ENCODE measurements around the gene PLXNA4.

PLXNA4 gene

DNA sequence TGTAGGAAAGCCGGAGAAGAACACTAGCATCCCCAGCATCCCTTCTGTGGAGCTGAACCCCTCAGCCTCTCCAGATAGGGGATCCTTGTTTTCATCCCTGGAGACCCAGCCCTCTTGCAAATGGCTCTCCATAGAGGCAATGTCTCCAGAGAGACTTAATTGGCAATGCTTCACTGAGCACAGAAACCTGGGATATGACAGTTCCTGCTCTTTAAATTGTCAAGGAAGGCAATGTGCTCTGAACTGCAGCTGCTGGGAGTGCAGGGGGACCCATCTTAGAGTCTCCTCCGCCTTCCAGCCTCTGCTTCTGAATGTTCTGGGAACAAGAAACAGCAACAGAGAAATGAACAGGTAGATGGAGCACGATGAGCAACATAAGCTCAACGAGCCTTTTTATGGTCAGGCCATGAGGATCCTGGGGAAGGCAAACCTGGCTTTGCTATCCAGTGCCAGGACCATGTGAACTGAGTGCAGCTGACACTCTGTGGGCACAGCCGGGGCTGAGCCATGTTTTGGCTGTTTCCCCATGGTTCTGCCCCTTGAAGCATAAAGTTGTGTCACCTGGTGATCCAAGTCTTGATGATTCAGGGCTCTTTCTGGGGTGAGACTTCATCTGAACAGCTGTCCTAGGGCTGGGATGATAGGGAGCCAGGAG, 481.0 kb downstream of the PLXNA4 start (continued):
- TF ChIP-seq, protein P1, sequence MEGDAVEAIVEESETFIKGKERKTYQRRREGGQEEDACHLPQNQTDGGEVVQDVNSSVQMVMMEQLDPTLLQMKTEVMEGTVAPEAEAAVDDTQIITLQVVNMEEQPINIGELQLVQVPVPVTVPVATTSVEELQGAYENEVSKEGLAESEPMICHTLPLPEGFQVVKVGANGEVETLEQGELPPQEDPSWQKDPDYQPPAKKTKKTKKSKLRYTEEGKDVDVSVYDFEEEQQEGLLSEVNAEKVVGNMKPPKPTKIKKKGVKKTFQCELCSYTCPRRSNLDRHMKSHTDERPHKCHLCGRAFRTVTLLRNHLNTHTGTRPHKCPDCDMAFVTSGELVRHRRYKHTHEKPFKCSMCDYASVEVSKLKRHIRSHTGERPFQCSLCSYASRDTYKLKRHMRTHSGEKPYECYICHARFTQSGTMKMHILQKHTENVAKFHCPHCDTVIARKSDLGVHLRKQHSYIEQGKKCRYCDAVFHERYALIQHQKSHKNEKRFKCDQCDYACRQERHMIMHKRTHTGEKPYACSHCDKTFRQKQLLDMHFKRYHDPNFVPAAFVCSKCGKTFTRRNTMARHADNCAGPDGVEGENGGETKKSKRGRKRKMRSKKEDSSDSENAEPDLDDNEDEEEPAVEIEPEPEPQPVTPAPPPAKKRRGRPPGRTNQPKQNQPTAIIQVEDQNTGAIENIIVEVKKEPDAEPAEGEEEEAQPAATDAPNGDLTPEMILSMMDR (tag by site-specific recombination; IDR thresholded peaks at IDR 0.05) = no peak
- TF ChIP-seq, protein P2, sequence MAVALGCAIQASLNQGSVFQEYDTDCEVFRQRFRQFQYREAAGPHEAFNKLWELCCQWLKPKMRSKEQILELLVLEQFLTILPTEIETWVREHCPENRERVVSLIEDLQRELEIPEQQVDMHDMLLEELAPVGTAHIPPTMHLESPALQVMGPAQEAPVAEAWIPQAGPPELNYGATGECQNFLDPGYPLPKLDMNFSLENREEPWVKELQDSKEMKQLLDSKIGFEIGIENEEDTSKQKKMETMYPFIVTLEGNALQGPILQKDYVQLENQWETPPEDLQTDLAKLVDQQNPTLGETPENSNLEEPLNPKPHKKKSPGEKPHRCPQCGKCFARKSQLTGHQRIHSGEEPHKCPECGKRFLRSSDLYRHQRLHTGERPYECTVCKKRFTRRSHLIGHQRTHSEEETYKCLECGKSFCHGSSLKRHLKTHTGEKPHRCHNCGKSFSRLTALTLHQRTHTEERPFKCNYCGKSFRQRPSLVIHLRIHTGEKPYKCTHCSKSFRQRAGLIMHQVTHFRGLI (tag by site-specific recombination; IDR thresholded peaks at IDR 0.05) = no peak
- TF ChIP-seq ZNF560 (tag by site-specific recombination; IDR thresholded peaks at IDR 0.05; ENCODE audit: borderline replicate concordance) (no peak), ZNF768 (tag by site-specific recombination; IDR thresholded peaks at IDR 0.05) (no peak), ZNF37A (tag by site-specific recombination; IDR thresholded peaks at IDR 0.05) (no peak)

DNA sequence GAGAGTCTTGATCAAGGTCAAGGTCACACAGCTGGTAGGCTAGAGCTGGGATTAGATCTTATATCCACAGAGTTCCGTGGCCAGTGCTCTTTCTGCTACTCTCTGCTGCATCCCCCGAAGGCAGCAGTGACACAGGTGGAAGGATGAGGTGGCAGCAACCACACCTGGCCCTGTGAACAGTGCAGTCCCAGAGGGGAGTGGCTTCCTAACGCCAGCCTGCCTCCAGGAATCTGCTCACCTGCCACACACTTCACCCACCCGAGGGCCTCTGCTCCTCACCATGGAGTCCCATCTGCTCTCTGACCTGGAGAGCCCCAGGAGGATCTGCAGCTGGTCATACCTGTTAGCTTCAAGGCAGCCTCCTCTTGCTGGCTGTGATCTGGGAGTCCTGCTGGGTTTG, 484.2 kb downstream of the PLXNA4 start:
- Histone ChIP-seq H3K27ac (ENCODE audit: extremely low read depth, low read depth, low read length) (no peak overlapping the region), H3K9me3 (ENCODE audit: control insufficient read depth, insufficient read depth, low read depth, low read length) (no peaks in the 10 kb centered on the region), H3K36me3 (ENCODE audit: control insufficient read depth in 2 of 2, insufficient read depth in 1 of 2, low read length in 2 of 2) (no peaks in the 10 kb centered on the region), H3K4me3 (ENCODE audit: low read depth, low read length) (no peak overlapping the region), H3K4me1 (ENCODE audit: control insufficient read depth, insufficient read depth, low read length) (no peaks in the 10 kb centered on the region)
- ChIA-PET POLR2A (no interaction called here), CTCF (interaction anchor here (0.6 to 0.7 kb wide), 2 partner anchors 393 to 1782 kb away, joined by 3 read pairs; no protein-coding TSS in a partner anchor)
- no peak for TF ChIP-seq MZF1 (tag by site-specific recombination; IDR thresholded peaks at IDR 0.05; ENCODE audit: borderline replicate concordance)
- no peak for TF ChIP-seq ZNF155 (tag by site-specific recombination; IDR thresholded peaks at IDR 0.05)
- TF ChIP-seq ZNF544 (tag by site-specific recombination; IDR thresholded peaks at IDR 0.05) = no peak
- no peak for TF ChIP-seq ZNF596 (tag by site-specific recombination; IDR thresholded peaks at IDR 0.05)
- no peak for TF ChIP-seq ZXDB (tag by site-specific recombination; IDR thresholded peaks at IDR 0.05)
- TF ChIP-seq, protein P1 (tag by site-specific recombination; IDR thresholded peaks at IDR 0.05) = no peak
- no peak for TF ChIP-seq BCL11B (tag by site-specific recombination; IDR thresholded peaks at IDR 0.05; ENCODE audit: low read depth)
- no peak for TF ChIP-seq ZNF157 (tag by site-specific recombination; IDR thresholded peaks at IDR 0.05)
- no peak for TF ChIP-seq WT1 (tag by site-specific recombination; IDR thresholded peaks at IDR 0.05)
- TF ChIP-seq TRIM28 (IDR thresholded peaks at IDR 0.05; ENCODE audit: borderline replicate concordance, low read length) = no peak
- no peak for TF ChIP-seq ZNF707 (tag by site-specific recombination; IDR thresholded peaks at IDR 0.05)
- TF ChIP-seq, protein P3, sequence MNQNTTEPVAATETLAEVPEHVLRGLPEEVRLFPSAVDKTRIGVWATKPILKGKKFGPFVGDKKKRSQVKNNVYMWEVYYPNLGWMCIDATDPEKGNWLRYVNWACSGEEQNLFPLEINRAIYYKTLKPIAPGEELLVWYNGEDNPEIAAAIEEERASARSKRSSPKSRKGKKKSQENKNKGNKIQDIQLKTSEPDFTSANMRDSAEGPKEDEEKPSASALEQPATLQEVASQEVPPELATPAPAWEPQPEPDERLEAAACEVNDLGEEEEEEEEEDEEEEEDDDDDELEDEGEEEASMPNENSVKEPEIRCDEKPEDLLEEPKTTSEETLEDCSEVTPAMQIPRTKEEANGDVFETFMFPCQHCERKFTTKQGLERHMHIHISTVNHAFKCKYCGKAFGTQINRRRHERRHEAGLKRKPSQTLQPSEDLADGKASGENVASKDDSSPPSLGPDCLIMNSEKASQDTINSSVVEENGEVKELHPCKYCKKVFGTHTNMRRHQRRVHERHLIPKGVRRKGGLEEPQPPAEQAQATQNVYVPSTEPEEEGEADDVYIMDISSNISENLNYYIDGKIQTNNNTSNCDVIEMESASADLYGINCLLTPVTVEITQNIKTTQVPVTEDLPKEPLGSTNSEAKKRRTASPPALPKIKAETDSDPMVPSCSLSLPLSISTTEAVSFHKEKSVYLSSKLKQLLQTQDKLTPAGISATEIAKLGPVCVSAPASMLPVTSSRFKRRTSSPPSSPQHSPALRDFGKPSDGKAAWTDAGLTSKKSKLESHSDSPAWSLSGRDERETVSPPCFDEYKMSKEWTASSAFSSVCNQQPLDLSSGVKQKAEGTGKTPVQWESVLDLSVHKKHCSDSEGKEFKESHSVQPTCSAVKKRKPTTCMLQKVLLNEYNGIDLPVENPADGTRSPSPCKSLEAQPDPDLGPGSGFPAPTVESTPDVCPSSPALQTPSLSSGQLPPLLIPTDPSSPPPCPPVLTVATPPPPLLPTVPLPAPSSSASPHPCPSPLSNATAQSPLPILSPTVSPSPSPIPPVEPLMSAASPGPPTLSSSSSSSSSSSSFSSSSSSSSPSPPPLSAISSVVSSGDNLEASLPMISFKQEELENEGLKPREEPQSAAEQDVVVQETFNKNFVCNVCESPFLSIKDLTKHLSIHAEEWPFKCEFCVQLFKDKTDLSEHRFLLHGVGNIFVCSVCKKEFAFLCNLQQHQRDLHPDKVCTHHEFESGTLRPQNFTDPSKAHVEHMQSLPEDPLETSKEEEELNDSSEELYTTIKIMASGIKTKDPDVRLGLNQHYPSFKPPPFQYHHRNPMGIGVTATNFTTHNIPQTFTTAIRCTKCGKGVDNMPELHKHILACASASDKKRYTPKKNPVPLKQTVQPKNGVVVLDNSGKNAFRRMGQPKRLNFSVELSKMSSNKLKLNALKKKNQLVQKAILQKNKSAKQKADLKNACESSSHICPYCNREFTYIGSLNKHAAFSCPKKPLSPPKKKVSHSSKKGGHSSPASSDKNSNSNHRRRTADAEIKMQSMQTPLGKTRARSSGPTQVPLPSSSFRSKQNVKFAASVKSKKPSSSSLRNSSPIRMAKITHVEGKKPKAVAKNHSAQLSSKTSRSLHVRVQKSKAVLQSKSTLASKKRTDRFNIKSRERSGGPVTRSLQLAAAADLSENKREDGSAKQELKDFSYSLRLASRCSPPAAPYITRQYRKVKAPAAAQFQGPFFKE (tag by site-specific recombination; IDR thresholded peaks at IDR 0.05; ENCODE audit: borderline replicate concordance) = no peak
- TF ChIP-seq YY1 (tag by site-specific recombination; IDR thresholded peaks at IDR 0.05) = no peak
- TF ChIP-seq, protein P4, sequence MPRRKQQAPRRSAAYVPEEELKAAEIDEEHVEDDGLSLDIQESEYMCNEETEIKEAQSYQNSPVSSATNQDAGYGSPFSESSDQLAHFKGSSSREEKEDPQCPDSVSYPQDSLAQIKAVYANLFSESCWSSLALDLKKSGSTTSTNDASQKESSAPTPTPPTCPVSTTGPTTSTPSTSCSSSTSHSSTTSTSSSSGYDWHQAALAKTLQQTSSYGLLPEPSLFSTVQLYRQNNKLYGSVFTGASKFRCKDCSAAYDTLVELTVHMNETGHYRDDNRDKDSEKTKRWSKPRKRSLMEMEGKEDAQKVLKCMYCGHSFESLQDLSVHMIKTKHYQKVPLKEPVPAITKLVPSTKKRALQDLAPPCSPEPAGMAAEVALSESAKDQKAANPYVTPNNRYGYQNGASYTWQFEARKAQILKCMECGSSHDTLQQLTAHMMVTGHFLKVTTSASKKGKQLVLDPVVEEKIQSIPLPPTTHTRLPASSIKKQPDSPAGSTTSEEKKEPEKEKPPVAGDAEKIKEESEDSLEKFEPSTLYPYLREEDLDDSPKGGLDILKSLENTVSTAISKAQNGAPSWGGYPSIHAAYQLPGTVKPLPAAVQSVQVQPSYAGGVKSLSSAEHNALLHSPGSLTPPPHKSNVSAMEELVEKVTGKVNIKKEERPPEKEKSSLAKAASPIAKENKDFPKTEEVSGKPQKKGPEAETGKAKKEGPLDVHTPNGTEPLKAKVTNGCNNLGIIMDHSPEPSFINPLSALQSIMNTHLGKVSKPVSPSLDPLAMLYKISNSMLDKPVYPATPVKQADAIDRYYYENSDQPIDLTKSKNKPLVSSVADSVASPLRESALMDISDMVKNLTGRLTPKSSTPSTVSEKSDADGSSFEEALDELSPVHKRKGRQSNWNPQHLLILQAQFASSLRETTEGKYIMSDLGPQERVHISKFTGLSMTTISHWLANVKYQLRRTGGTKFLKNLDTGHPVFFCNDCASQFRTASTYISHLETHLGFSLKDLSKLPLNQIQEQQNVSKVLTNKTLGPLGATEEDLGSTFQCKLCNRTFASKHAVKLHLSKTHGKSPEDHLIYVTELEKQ (tag by site-specific recombination; IDR thresholded peaks at IDR 0.05; ENCODE audit: borderline replicate concordance) = no peak
- TF ChIP-seq ZIC2 (tag by site-specific recombination; IDR thresholded peaks at IDR 0.05) = no peak

Data from HEK293 (cell line).